Prostate gland (tissue), 2 donors: ENCODE data around the gene CHRNA9.

Experiments
- CTCF ChIP-seq, 4 experiments: fragments of 200-600 bp in 2 of 4; fragments of 450-650 bp in 2 of 4; sonication (generic) in 2 of 4; IDR thresholded peaks; 1 replicate in 3 of 4; 2 replicates in 1 of 4; pipeline ENCODE4 v1.5.1; 2016 to 2019; ENCODE audit warnings: antibody characterized with exemption in 4 of 4, mild to moderate bottlenecking in 2 of 4, moderate library complexity in 2 of 4
- POLR2A ChIP-seq: fragments of 450-650 bp; IDR thresholded peaks from one replicate; pipeline ENCODE4 v1.6.1; 2016; ENCODE audit warnings: antibody characterized with exemption, mild to moderate bottlenecking
- POLR2AphosphoS5 ChIP-seq: sonication (generic); formaldehyde crosslinking; IDR thresholded peaks from one replicate; pipeline ENCODE4 v1.6.1; 2017; ENCODE audit warnings: antibody characterized with exemption

- TF ChIP-seq CTCF (IDR thresholded peaks at IDR 0.05) (no peak), POLR2A (no peak), POLR2AphosphoS5 (no peak)
Observed at GRCh38 chr4:40305328-40306170, 29.6 kb upstream of the CHRNA9 start.
